Measurements from ENCODE around the gene KMO.
A peak's percentile ranks its signal among the peaks of the same experiment; 100 is the strongest.

KMO gene

DNA sequence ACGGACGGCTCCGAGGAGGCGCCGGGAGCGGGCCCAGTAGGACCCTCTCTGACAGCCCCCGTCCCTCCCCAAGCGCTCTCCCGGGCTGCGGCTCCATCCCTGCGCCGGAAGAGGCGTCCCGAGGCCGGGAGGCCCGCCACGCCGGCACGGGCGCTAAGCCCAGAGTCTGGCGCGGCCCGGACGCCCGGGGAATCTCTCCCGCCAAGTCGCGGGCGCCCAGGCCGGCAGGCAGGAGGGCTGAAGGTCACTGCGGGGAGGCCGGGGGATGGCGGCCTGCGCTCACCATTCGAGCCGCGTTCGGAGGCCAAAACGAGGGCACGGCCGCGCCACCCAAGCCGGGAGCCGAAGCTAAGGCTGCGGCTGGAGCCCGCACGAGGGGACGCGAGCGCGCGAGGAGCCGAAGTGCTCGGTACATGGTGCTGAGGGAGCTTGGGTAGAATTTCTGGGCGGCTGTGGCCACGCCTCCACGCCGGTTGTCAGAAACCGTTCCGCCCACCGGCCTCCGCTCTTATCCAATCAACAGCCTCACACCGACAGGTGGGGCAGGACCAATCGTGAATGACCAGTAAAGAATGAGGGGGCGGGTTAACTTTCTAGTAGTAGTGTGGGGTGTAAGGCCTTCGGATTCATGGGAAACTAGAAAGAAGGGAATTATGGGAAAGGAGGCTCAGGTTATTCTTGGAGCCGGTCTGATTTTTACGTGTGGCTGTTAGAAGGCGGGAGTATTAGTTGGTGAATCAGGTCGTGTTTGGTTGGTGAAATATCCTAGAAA lies 12.7 kb upstream of the KMO start, which contains the start of gene FH:
TSS of gene FH (minus strand) at position 448 of the 772 bp plus-strand sequence. CDS start at position 415, 33 bp downstream.
- H3K4me3 ChIP-seq (ENCODE audit: low read depth, low read length) = peak within 1 kb of the TSS; percentile 87
- peak; percentile 97 for DNase-seq (ENCODE audit: low read depth)
- TF ChIP-seq, protein P1, sequence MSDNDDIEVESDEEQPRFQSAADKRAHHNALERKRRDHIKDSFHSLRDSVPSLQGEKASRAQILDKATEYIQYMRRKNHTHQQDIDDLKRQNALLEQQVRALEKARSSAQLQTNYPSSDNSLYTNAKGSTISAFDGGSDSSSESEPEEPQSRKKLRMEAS (IDR thresholded peaks at IDR 0.05; ENCODE audit: low read depth, low read length) = peak; percentile 69
- TF ChIP-seq, protein P2, sequence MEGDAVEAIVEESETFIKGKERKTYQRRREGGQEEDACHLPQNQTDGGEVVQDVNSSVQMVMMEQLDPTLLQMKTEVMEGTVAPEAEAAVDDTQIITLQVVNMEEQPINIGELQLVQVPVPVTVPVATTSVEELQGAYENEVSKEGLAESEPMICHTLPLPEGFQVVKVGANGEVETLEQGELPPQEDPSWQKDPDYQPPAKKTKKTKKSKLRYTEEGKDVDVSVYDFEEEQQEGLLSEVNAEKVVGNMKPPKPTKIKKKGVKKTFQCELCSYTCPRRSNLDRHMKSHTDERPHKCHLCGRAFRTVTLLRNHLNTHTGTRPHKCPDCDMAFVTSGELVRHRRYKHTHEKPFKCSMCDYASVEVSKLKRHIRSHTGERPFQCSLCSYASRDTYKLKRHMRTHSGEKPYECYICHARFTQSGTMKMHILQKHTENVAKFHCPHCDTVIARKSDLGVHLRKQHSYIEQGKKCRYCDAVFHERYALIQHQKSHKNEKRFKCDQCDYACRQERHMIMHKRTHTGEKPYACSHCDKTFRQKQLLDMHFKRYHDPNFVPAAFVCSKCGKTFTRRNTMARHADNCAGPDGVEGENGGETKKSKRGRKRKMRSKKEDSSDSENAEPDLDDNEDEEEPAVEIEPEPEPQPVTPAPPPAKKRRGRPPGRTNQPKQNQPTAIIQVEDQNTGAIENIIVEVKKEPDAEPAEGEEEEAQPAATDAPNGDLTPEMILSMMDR (IDR thresholded peaks at IDR 0.05; ENCODE audit: low read depth, low read length) = no peak
- TF ChIP-seq MYC (IDR thresholded peaks at IDR 0.05; ENCODE audit: low read depth, low read length) (peak; percentile 53; the same call in 1 of the 2 replicates), POLR2A (IDR thresholded peaks at IDR 0.05; ENCODE audit: extremely low read depth, insufficient read length) (peak; percentile 83)

DNA sequence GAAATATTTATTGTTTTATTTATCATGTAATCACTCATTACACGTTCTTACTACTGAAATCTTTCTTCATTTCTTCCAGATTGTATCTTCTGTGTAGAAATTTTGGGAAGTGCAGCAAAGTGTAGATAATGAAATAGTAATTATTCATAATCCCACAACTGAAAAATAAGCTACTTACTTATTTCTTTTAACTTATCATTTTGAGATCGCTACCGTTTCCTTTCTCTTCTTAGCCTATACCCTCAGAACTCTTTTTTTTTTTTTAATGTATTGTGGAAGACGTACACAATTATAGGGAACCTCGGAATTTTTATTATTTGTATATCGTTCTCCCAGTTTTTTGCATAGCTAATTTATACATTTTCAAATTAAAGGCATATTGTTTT lies 12.1 kb upstream of the KMO start:
- TF ChIP-seq, protein P1 (IDR thresholded peaks at IDR 0.05; ENCODE audit: low read depth, low read length) = no peak
- TF ChIP-seq POLR2A (IDR thresholded peaks at IDR 0.05; ENCODE audit: extremely low read depth, insufficient read length) (no peak), MYC (IDR thresholded peaks at IDR 0.05; ENCODE audit: low read depth, low read length) (no peak)
- TF ChIP-seq, protein P2 (IDR thresholded peaks at IDR 0.05; ENCODE audit: low read depth, low read length) = no peak
- DNase-seq (ENCODE audit: low read depth) = no peak
- H3K4me3 ChIP-seq (ENCODE audit: low read depth, low read length) = peak overlapping the region; percentile 87

DNA sequence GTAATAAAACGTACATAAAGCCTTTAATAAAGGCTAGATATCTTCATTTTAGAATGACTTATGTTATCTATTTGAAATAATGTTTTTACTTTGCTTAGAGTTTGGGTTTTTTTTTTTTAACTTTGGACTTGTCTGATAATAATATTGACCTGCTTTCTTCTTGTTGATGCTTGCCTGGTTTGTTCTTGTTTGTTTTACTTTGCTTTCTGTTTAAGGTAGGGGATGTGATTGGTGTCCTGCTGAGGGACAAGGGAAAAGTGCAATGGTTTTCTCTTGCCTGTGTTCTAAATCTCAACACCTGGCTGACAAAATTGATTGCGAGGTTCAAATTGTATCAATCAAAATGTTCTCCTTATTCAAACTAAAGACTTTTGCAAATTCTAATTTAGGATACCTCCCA lies 10.5 kb upstream of the KMO start:
- TF ChIP-seq MYC (IDR thresholded peaks at IDR 0.05; ENCODE audit: low read depth, low read length) (no peak), POLR2A (IDR thresholded peaks at IDR 0.05; ENCODE audit: extremely low read depth, insufficient read length) (no peak)
- TF ChIP-seq, protein P1 (IDR thresholded peaks at IDR 0.05; ENCODE audit: low read depth, low read length) = no peak
- TF ChIP-seq, protein P2 (IDR thresholded peaks at IDR 0.05; ENCODE audit: low read depth, low read length) = no peak
- no peak for DNase-seq (ENCODE audit: low read depth)
- H3K4me3 ChIP-seq (ENCODE audit: low read depth, low read length) = no peak overlapping the region

DNA sequence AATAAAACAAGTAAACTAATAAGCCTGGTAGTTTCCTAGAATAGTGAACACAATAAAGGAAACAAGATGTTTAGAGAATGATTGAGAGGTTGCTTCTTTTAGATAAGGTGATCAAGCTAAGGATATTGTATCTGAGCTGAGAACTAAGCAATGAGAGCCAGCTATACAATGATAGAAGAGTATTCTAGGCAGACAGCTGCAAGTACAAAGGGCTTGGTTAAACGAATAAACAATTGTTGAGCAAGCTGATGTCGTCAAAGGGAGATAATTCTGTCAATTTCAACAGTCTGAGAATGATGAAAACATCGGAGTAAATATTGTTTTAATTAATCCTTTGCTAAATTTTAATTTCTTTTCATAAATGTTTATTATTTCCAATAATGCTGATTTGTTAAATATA lies 7.2 kb upstream of the KMO start:
- no peak for DNase-seq (ENCODE audit: low read depth)
- no peak for TF ChIP-seq MYC (IDR thresholded peaks at IDR 0.05; ENCODE audit: low read depth, low read length)
- TF ChIP-seq POLR2A (IDR thresholded peaks at IDR 0.05; ENCODE audit: extremely low read depth, insufficient read length) = no peak
- TF ChIP-seq, protein P2 (IDR thresholded peaks at IDR 0.05; ENCODE audit: low read depth, low read length) = no peak
- TF ChIP-seq, protein P1 (IDR thresholded peaks at IDR 0.05; ENCODE audit: low read depth, low read length) = no peak
- no peak overlapping the region for H3K4me3 ChIP-seq (ENCODE audit: low read depth, low read length)

DNA sequence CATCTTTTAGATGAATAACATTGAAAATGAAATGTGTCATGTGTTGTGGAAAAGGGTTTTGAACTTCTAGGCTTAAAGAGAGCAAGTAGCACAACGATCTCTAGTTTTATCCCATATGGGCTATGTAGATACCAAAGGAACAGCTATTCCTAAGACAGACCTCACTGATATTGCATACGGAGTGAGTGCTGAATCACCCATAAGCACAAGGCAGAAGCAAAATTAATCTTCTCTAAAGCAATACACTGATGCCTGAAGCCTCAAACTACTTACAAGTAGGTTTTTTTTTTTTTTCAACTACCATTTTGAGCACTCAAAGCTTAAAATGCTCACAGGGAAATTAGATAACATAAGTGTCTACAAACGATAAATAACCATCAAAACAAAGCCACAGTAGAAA lies 5.0 kb upstream of the KMO start:
- TF ChIP-seq, protein P1 (IDR thresholded peaks at IDR 0.05; ENCODE audit: low read depth, low read length) = no peak
- TF ChIP-seq POLR2A (IDR thresholded peaks at IDR 0.05; ENCODE audit: extremely low read depth, insufficient read length) = no peak
- TF ChIP-seq, protein P2 (IDR thresholded peaks at IDR 0.05; ENCODE audit: low read depth, low read length) = no peak
- no peak for TF ChIP-seq MYC (IDR thresholded peaks at IDR 0.05; ENCODE audit: low read depth, low read length)
- H3K4me3 ChIP-seq (ENCODE audit: low read depth, low read length) = no peak overlapping the region
- no peak for DNase-seq (ENCODE audit: low read depth)

Data from NB4 (cell line).